ENCODE results near the gene CIZ1. TPM values are rescaled to one million over a fixed set of nuclear protein-coding genes. Genes with fewer than 3 reads are reported as not detected.

Gene CIZ1
- total and polyA plus RNA-seq, 2 of the 13 experiments (the other 11 are each of a cell fraction or from before 2014, with no cell fraction given): 30.6 to 50.3 TPM

DNA sequence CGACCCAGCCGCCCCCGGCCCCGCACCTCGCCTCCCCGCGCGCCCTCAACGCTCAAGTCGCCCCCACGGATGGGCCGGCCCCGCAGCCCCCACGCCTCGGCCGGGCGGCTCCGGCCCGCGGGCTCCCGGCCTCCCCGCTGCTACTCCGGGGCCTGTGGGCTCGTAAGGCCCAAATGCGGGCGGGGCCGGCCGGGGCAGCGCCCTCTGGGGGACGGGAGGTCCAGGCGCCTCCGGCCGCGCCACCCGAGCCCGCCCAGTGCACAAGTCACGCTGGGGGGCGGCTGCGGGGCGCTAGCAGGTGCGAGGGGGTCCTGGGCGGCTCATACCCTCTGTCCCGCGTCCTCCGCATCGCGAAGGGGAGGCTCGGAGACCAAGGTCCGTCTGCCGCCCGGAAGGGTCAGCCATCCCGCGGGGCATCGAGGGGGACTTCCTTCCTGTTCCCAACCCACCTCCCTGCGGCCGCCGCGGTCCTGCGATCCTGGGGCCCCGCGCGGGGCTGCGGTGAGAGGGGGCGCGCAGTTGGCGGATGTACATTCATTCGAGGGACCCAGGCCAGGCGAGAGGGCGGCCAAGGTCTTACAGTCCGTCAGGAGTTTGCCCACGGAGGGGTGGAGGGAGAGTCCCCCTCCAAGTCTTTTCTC, at the start of gene CIZ1 (continued):
- TF ChIP-seq ZNF343 (CRISPR knock-in tag; IDR thresholded peaks at IDR 0.05) (no peak), ZNF17 (CRISPR knock-in tag; IDR thresholded peaks at IDR 0.05) (no peak), ZNF572 (CRISPR knock-in tag; IDR thresholded peaks at IDR 0.05) (no peak), ZNF329 (CRISPR knock-in tag; IDR thresholded peaks at IDR 0.05; ENCODE audit: low read depth) (peak; percentile 74; the same call in 1 of the 2 replicates), ZNF883 (CRISPR knock-in tag; IDR thresholded peaks at IDR 0.05; ENCODE audit: not compliant biosample characterization) (peak; percentile 29), ZNF781 (CRISPR knock-in tag; IDR thresholded peaks at IDR 0.05; ENCODE audit: borderline replicate concordance, not compliant biosample characterization) (peak; percentile 58), TCF7 (IDR thresholded peaks at IDR 0.05; ENCODE audit: low read depth) (no peak), NRL (CRISPR knock-in tag; IDR thresholded peaks at IDR 0.05; ENCODE audit: borderline replicate concordance) (0 out of 2 replicates have a peak, but pooled peaks have one; percentile 22), ZXDC (CRISPR knock-in tag; IDR thresholded peaks at IDR 0.05) (peak; percentile 46; the same call in 1 of the 2 replicates), PHB2 (IDR thresholded peaks at IDR 0.05; ENCODE audit: partially characterized antibody) (no peak), ZMYM3 (CRISPR knock-in tag; IDR thresholded peaks at IDR 0.05) (0 out of 2 replicates have a peak, but pooled peaks have one; percentile 29), CCDC6 (CRISPR knock-in tag; IDR thresholded peaks at IDR 0.05) (peak; percentile 39; the same call in 1 of the 2 replicates)
- TF ChIP-seq, protein P1, sequence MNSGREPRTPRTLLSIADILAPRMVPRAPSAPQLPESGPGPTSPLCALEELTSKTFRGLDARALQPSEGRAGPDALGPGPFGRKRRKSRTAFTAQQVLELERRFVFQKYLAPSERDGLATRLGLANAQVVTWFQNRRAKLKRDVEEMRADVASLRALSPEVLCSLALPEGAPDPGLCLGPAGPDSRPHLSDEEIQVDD (CRISPR knock-in tag; IDR thresholded peaks at IDR 0.05; ENCODE audit: borderline replicate concordance): no peak
- TF ChIP-seq, protein P2, sequence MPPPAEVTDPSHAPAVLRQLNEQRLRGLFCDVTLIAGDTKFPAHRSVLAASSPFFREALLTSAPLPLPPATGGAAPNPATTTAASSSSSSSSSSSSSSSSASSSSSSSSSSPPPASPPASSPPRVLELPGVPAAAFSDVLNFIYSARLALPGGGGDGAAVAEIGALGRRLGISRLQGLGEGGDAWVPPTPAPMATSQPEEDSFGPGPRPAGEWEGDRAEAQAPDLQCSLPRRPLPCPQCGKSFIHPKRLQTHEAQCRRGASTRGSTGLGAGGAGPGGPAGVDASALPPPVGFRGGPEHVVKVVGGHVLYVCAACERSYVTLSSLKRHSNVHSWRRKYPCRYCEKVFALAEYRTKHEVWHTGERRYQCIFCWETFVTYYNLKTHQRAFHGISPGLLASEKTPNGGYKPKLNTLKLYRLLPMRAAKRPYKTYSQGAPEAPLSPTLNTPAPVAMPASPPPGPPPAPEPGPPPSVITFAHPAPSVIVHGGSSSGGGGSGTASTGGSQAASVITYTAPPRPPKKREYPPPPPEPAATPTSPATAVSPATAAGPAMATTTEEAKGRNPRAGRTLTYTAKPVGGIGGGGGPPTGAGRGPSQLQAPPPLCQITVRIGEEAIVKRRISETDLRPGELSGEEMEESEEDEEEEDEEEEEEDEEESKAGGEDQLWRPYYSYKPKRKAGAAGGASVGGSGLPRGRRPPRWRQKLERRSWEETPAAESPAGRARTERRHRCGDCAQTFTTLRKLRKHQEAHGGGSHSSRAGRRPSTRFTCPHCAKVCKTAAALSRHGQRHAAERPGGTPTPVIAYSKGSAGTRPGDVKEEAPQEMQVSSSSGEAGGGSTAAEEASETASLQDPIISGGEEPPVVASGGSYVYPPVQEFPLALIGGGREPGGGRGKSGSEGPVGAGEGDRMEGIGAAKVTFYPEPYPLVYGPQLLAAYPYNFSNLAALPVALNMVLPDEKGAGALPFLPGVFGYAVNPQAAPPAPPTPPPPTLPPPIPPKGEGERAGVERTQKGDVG (CRISPR knock-in tag; IDR thresholded peaks at IDR 0.05; ENCODE audit: borderline replicate concordance): 0 out of 2 replicates have a peak, but pooled peaks have one; percentile 25
- TF ChIP-seq, protein P3, sequence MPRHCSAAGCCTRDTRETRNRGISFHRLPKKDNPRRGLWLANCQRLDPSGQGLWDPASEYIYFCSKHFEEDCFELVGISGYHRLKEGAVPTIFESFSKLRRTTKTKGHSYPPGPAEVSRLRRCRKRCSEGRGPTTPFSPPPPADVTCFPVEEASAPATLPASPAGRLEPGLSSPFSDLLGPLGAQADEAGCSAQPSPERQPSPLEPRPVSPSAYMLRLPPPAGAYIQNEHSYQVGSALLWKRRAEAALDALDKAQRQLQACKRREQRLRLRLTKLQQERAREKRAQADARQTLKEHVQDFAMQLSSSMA (CRISPR knock-in tag; IDR thresholded peaks at IDR 0.05): no peak
- TF ChIP-seq, protein P4, sequence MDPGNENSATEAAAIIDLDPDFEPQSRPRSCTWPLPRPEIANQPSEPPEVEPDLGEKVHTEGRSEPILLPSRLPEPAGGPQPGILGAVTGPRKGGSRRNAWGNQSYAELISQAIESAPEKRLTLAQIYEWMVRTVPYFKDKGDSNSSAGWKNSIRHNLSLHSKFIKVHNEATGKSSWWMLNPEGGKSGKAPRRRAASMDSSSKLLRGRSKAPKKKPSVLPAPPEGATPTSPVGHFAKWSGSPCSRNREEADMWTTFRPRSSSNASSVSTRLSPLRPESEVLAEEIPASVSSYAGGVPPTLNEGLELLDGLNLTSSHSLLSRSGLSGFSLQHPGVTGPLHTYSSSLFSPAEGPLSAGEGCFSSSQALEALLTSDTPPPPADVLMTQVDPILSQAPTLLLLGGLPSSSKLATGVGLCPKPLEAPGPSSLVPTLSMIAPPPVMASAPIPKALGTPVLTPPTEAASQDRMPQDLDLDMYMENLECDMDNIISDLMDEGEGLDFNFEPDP (CRISPR knock-in tag; conservative IDR thresholded peaks at IDR 0.05): no peak
- TF ChIP-seq, protein P5, sequence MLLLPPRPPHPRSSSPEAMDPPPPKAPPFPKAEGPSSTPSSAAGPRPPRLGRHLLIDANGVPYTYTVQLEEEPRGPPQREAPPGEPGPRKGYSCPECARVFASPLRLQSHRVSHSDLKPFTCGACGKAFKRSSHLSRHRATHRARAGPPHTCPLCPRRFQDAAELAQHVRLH (CRISPR knock-in tag; IDR thresholded peaks at IDR 0.05; ENCODE audit: borderline replicate concordance, low read depth): no peak
- TF ChIP-seq, protein P6, sequence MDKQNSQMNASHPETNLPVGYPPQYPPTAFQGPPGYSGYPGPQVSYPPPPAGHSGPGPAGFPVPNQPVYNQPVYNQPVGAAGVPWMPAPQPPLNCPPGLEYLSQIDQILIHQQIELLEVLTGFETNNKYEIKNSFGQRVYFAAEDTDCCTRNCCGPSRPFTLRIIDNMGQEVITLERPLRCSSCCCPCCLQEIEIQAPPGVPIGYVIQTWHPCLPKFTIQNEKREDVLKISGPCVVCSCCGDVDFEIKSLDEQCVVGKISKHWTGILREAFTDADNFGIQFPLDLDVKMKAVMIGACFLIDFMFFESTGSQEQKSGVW (CRISPR knock-in tag; IDR thresholded peaks at IDR 0.05; ENCODE audit: borderline replicate concordance): 0 out of 2 replicates have a peak, but pooled peaks have one; percentile 31

All from HepG2 (cell line).